Neutrophil (primary cell): Measurements from ENCODE around the gene TMEM109.

Experiments used
- H3K27ac ChIP-seq: fragments of 200-600 bp; sonication (generic); 2 replicates; pipeline ENCODE4 v1.5.1; 2016; ENCODE audit warnings: mild to moderate bottlenecking, moderate library complexity
- H3K27me3 ChIP-seq: fragments of 200-600 bp; sonication (generic); 2 replicates; pipeline ENCODE4 v1.6.0; 2016; ENCODE audit warnings: mild to moderate bottlenecking
- H3K36me3 ChIP-seq: fragments of 200-600 bp; sonication (generic); 2 replicates; pipeline ENCODE4 v1.5.1; 2017
- H3K4me1 ChIP-seq, 2 experiments: fragments of 200-600 bp in 1 of 2; sonication (generic) in 1 of 2; 1 replicate in 1 of 2; 2 replicates in 1 of 2; pipeline versions ENCODE4 v1.5.1 to v1.6.1; 2013 to 2016; ENCODE audit warnings: low read depth in 1 of 2, low read length in 1 of 2, mild to moderate bottlenecking in 1 of 2, moderate library complexity in 1 of 2; ENCODE audit not compliant: control insufficient read depth in 1 of 2, insufficient read depth in 1 of 2
- H3K4me3 ChIP-seq, 2 experiments: fragments of 200-600 bp in 1 of 2; sonication (generic) in 1 of 2; 1 replicate in 1 of 2; 2 replicates in 1 of 2; pipeline ENCODE4 v1.5.1; 2013 to 2016; ENCODE audit warnings: low read depth in 1 of 2, low read length in 1 of 2, mild to moderate bottlenecking in 1 of 2, moderate library complexity in 1 of 2
- H3K9me3 ChIP-seq: fragments of 200-600 bp; sonication (generic); 2 replicates; pipeline ENCODE4 v1.5.1; 2016
- CTCF ChIP-seq: fragments of 200-600 bp; sonication (generic); IDR thresholded peaks from 2 replicates; pipeline ENCODE4 v1.5.1; 2016; ENCODE audit warnings: antibody characterized with exemption

The TMEM109 gene

DNA sequence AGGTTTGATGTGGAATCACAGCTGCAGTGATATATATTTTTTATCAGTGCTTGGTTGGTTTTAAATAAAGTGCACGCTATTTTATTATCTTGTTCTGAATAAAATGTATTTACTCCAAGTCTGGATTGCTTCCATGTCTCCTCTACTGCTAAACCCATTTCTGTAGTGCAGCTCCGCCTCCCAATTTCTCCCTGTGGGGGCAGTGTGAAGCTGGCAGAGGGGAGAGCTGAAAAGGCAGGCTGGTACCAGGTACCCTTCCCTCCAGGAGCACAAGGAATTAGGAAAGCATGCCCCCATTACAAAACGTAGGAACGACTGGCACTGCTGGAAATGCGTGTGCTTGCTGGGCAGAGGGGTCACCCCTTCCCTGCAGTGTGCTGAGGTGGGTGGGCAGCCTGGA lies 9.4 kb downstream of the TMEM109 start:
- Histone ChIP-seq H3K9me3 (no peaks in the 10 kb centered on the region), H3K4me1 (peaks cover 0 to 6% of the 10 kb centered on the region in 2 experiments), H3K27ac (no peak overlapping the region), H3K4me3 (no peak overlapping the region), H3K27me3 (peaks cover 59% of the 10 kb centered on the region), H3K36me3 (peaks cover 27% of the 10 kb centered on the region)
- no peak for TF ChIP-seq CTCF

DNA sequence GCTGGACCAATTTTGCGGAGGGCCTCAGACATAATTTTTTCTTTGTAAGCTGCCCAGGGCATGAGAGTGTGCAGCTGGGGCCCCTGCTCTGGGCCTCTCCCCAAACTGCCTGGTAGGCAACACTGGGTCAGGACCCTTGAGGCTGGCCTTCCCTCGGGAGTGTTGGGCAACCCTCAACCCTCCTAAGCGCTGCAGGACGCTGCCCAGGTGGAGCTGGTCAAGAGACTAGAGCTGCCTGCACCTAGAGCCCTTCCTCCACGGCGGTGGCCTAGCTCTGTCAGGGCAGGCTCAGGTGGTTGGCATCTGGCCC lies 9.8 kb downstream of the TMEM109 start:
- H3K4me1 ChIP-seq: peaks cover 0 to 6% of the 10 kb centered on the region in 2 experiments
- H3K9me3 ChIP-seq: no peaks in the 10 kb centered on the region
- H3K27me3 ChIP-seq: peaks cover 63% of the 10 kb centered on the region
- no peak for TF ChIP-seq CTCF
- H3K27ac ChIP-seq: no peak overlapping the region
- peaks cover 27% of the 10 kb centered on the region for H3K36me3 ChIP-seq
- no peak overlapping the region for H3K4me3 ChIP-seq

GRCh38 chr11:60924110-60924905 lies 10.3 kb downstream of the TMEM109 start, which contains the start of gene TMEM132A:
Gene TMEM132A (plus strand): TSS chr11:60924460. CDS start chr11:60924634, 174 bp downstream.
- Histone ChIP-seq H3K36me3 (peaks cover 27% of the 10 kb centered on the region), H3K9me3 (no peaks in the 10 kb centered on the region), H3K4me1 (peaks cover 0 to 6% of the 10 kb centered on the region in 2 experiments), H3K27ac (no peak within 1 kb of the TSS), H3K4me3 (no peak within 1 kb of the TSS), H3K27me3 (peaks cover 69% of the 10 kb centered on the region)
- TF ChIP-seq CTCF: no peak

- no peak for TF ChIP-seq CTCF
Observed at GRCh38 chr11:60924906-60925853, 11.2 kb downstream of the TMEM109 start.

GRCh38 chr11:60925868-60926267 lies 11.9 kb downstream of the TMEM109 start:
- H3K4me1 ChIP-seq: peaks cover 0 to 6% of the 10 kb centered on the region in 2 experiments
- no peak overlapping the region for H3K27ac ChIP-seq
- peaks cover 84% of the 10 kb centered on the region for H3K27me3 ChIP-seq
- H3K9me3 ChIP-seq: no peaks in the 10 kb centered on the region
- no peak for TF ChIP-seq CTCF
- H3K36me3 ChIP-seq: peaks cover 17% of the 10 kb centered on the region
- H3K4me3 ChIP-seq: no peak overlapping the region

More at GRCh38 chr11:60924906-60925853, 11.2 kb downstream of the TMEM109 start:
- H3K4me3 ChIP-seq: no peak overlapping the region
- H3K27ac ChIP-seq: no peak overlapping the region
- H3K4me1 ChIP-seq: peaks cover 0 to 6% of the 10 kb centered on the region in 2 experiments
- H3K27me3 ChIP-seq: peaks cover 77% of the 10 kb centered on the region
- H3K36me3 ChIP-seq: peaks cover 24% of the 10 kb centered on the region
- no peaks in the 10 kb centered on the region for H3K9me3 ChIP-seq
